Naive thymus-derived CD4-positive, alpha-beta T cell (primary cell): Measurements from ENCODE around the gene ABHD12. TPM values are rescaled to one million over a fixed set of nuclear protein-coding genes. Genes with fewer than 3 reads are reported as not detected.

Experiments
- ATAC-seq: fragments of 150-1000 bp; cut with Tn5 transposase; 2 replicates; pipeline ENCODE4 v1.10.0; 2021; ENCODE audit warnings: mild to moderate bottlenecking, moderate library complexity
- CTCF ChIA-PET: fragments of 350-600 bp; sonication (Branson Sonifier 250); formaldehyde crosslinking; loops from one replicate; lab custom pipeline; 2021; ENCODE audit warnings: antibody characterized with exemption; lab: Charles Lee
- POLR2A ChIA-PET: fragments of 350-600 bp; sonication (Branson Sonifier 250); formaldehyde crosslinking; loops from one replicate; lab custom pipeline; 2021; ENCODE audit warnings: antibody characterized with exemption, inconsistent platforms; lab: Charles Lee
- DNase-seq, 9 donors: peaks; one replicate each; pipeline versions ENCODE4 v3.0.0 to v3.0.0-alpha.2; 2020 to 2022; ENCODE audit warnings: mixed read lengths in 1 of 9
- H3K27ac ChIP-seq: one replicate; pipeline ENCODE4 v1.7.0; 2013; ENCODE audit warnings: mild to moderate bottlenecking, low read depth, low read length, moderate library complexity
- H3K27me3 ChIP-seq, 2 donors: one replicate each; pipeline ENCODE4 v1.7.0; 2013; ENCODE audit warnings: low read length in 2 of 2, mild to moderate bottlenecking in 2 of 2, moderate library complexity in 2 of 2; ENCODE audit not compliant: control insufficient read depth in 2 of 2, insufficient read depth in 2 of 2
- H3K36me3 ChIP-seq, 3 experiments: 1 replicate in 2 of 3; 2 replicates in 1 of 3; pipeline ENCODE4 v1.7.0; 2013; ENCODE audit warnings: low read length in 3 of 3, mild to moderate bottlenecking in 3 of 3, moderate library complexity in 1 of 3; ENCODE audit not compliant: insufficient read depth in 3 of 3, control insufficient read depth in 2 of 3
- H3K4me1 ChIP-seq, 2 donors: one replicate each; pipeline ENCODE4 v1.7.0; 2013; ENCODE audit warnings: low read length in 2 of 2, mild to moderate bottlenecking in 2 of 2, moderate library complexity in 1 of 2; ENCODE audit not compliant: control insufficient read depth in 2 of 2, insufficient read depth in 2 of 2
- H3K4me3 ChIP-seq: 2 replicates; pipeline ENCODE4 v1.7.0; 2013; ENCODE audit warnings: mild to moderate bottlenecking, low read length
- H3K9me3 ChIP-seq, 3 experiments: 1 replicate in 2 of 3; 2 replicates in 1 of 3; pipeline ENCODE4 v1.7.0; 2013; ENCODE audit warnings: low read length in 3 of 3; ENCODE audit not compliant: control insufficient read depth in 2 of 3
- H3K27ac Mint-ChIP-seq, 9 donors: one replicate each; pipeline ENCODE4 v1.8.0; 2020 to 2022; ENCODE audit warnings: mixed read lengths in 9 of 9, mild to moderate bottlenecking in 8 of 9, moderate library complexity in 5 of 9, inconsistent platforms in 2 of 9
- H3K27me3 Mint-ChIP-seq, 5 donors: one replicate each; pipeline ENCODE4 v1.8.0; 2021 to 2022; ENCODE audit warnings: mixed read lengths in 5 of 5, mild to moderate bottlenecking in 1 of 5
- H3K36me3 Mint-ChIP-seq, 5 donors: one replicate each; pipeline ENCODE4 v1.8.0; 2020 to 2022; ENCODE audit warnings: mixed read lengths in 5 of 5, mild to moderate bottlenecking in 3 of 5, inconsistent platforms in 1 of 5
- H3K4me1 Mint-ChIP-seq, 7 donors: one replicate each; pipeline ENCODE4 v1.8.0; 2020 to 2022; ENCODE audit warnings: mixed read lengths in 7 of 7, mild to moderate bottlenecking in 3 of 7, inconsistent platforms in 1 of 7
- H3K4me3 Mint-ChIP-seq, 10 donors: one replicate each; pipeline ENCODE4 v1.8.0; 2020 to 2022; ENCODE audit warnings: mild to moderate bottlenecking in 10 of 10, mixed read lengths in 10 of 10, moderate library complexity in 6 of 10, inconsistent platforms in 2 of 10
- H3K9me3 Mint-ChIP-seq, 11 donors: one replicate each; pipeline ENCODE4 v1.8.0; 2020 to 2022; ENCODE audit warnings: mixed read lengths in 11 of 11, mild to moderate bottlenecking in 4 of 11, inconsistent platforms in 1 of 11, moderate library complexity in 1 of 11
- intact Hi-C, 2 donors: fragments of 100-400 bp; cut with micrococcal nuclease; formaldehyde crosslinking; loops; one replicate each; pipeline ENCODE4 v1.15.1; 2023
- polyA plus RNA-seq, 2 donors: library from polyadenylated mRNA; unstranded; fragments of 300-500 nt; fragmentation: Illumina TruSeq; gene quantifications; one replicate each; pipeline ENCODE4 v1.2.3, GENCODE V29; 2021
- total RNA-seq, 6 experiments: library from RNA in 5 of 6; stranded (reverse) in 5 of 6; gene quantifications; 1 replicate in 5 of 6; 2 replicates in 1 of 6; pipeline ENCODE4 v1.2.3 and lab custom pipeline; 2021 to 2026

The ABHD12 gene
- total and polyA plus RNA-seq, 7 experiments from 2014 or later = 16.5 to 29.7 (median 24.1) TPM

DNA sequence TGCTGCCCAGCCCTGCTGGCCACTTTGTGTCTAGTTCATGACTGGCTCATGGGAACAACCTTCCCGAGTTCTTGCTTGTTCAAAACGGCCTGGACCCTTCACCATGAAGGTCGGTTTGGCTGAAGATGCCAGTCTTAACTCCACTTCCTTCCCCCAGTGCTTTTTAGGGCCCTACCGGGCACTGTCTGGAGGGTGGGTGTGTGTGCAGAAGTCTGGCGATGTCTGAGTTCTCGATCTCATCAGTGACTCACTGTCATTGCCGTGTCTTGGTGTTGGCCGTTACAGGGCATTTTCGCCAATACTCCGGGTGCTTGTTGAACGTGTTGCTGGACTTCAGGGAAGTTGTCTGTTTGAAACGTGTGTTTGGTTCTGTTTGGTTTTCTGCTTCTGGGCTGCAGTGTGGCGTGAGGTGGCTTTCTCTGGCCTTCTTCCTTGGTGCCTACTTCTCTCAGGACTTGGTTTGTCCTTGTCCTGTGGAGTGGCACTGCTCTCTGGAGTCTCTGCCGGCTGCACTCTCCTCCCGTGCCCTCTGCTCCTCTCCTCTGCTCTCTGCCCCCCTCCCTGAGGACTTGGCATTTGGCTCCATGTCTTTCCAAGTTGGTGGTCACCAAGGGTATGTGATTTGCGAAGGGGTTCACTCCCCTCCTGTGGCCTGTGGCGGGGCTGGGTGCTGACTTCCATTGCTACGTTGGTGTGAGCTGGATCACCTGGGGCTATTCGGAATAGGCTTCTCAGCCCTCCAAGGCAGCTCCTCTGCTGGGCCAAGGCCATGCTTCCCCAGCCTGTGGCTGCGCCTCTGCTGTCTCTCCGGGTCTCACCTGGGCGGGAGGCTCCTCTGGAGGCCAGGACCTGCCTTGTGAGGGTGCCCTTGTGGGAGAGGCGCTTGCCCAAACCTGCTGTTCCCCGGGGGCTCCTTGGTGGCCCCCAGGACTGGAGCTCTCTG lies 104.5 kb downstream of the ABHD12 start:
- intact Hi-C loops = no loop called here
- H3K27ac Mint-ChIP-seq = peak overlapping the region in 2 of 9 donors; percentile 16 to 39
- H3K4me1 ChIP-seq = no peaks in the 10 kb centered on the region
- H3K27me3 Mint-ChIP-seq = no peaks in the 10 kb centered on the region
- H3K4me1 Mint-ChIP-seq = peaks cover 0 to 6% (median 0%) of the 10 kb centered on the region in 7 donors
- DNase-seq (peak in 1 of 9 donors; percentile 17), ATAC-seq (no peak)
- H3K36me3 Mint-ChIP-seq = peaks cover 0 to 37% (median 8%) of the 10 kb centered on the region in 5 donors
- peaks cover 0 to 3% (median 0%) of the 10 kb centered on the region in 11 donors for H3K9me3 Mint-ChIP-seq
- H3K4me3 Mint-ChIP-seq = no peak overlapping the region
- H3K27ac ChIP-seq = no peak overlapping the region
- H3K4me3 ChIP-seq = no peak overlapping the region
- H3K9me3 ChIP-seq = no peaks in the 10 kb centered on the region
- no peaks in the 10 kb centered on the region for H3K27me3 ChIP-seq
- H3K36me3 ChIP-seq = peaks cover 0 to 97% (median 7%) of the 10 kb centered on the region in 3 experiments
- ChIA-PET CTCF (no interaction called here), POLR2A (interaction anchor here (1.0 kb wide), 1 partner anchor 25 kb away, joined by 4 read pairs; no protein-coding TSS in a partner anchor)

DNA sequence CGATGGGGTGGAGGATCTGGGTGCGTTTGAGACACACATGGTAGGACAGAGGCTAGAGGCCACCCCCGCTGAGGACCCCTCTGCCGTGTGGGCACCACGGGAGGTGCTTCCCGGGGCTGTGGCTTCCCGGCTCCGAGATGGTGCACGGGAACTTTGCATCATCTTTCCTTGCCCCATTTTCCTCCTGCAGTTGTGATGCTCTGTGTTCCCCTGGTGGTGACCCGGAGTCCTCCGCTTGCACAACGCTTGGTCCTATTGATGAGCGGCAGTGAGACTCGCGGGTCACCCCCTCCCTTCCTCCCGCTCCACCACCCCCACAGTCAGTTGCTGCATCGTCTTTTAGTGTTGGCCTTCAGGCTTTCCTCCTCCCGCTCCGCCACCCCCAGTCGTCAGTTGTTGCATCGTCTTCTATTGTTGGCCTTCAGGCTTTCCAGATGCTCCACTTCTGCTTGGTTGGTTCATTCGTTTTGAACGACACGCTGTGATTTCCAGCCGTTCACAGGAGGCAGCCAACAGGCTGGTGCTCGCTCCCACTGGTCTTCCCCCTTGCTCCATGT lies 105.5 kb downstream of the ABHD12 start:
- Histone ChIP-seq H3K4me1 (no peaks in the 10 kb centered on the region), H3K9me3 (no peaks in the 10 kb centered on the region), H3K4me3 (no peak overlapping the region), H3K27me3 (no peaks in the 10 kb centered on the region), H3K36me3 (peaks cover 0 to 97% (median 7%) of the 10 kb centered on the region in 3 experiments), H3K27ac (no peak overlapping the region)
- ChIA-PET CTCF (no interaction called here), POLR2A (no interaction called here)
- H3K27me3 Mint-ChIP-seq = no peaks in the 10 kb centered on the region
- peaks cover 0 to 3% (median 0%) of the 10 kb centered on the region in 11 donors for H3K9me3 Mint-ChIP-seq
- H3K4me1 Mint-ChIP-seq = peaks cover 0 to 6% (median 0%) of the 10 kb centered on the region in 7 donors
- H3K27ac Mint-ChIP-seq = peak overlapping the region in 2 of 9 donors; percentile 21 to 39
- peaks cover 0 to 42% (median 8%) of the 10 kb centered on the region in 5 donors for H3K36me3 Mint-ChIP-seq
- ATAC-seq (no peak), DNase-seq (no peak)
- H3K4me3 Mint-ChIP-seq = no peak overlapping the region
- intact Hi-C loops = no loop called here

DNA sequence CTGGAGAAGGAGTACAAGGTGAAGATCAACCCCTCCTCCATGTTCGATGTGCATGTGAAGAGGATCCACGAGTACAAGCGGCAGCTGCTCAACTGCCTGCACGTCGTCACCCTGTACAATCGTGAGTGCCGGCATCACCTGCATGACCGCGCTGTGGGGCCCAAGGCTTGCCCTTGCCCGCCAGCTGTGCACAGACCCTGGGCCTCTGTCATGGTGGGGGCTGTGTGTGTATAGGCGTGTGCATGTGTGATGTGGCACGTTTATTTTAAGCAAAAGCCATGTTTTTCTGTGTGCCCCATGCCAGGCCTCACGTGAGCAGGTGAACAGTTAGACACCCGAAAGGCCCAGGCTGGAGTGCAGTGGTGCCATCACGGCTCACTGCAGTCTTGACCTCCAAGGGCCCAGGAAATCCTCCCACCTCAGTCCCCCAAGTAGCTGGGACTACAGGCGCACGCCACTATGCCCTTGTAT lies 106.5 kb downstream of the ABHD12 start:
- Histone ChIP-seq H3K27ac (no peak overlapping the region), H3K4me3 (no peak overlapping the region), H3K4me1 (no peaks in the 10 kb centered on the region), H3K9me3 (no peaks in the 10 kb centered on the region), H3K36me3 (peaks cover 0 to 95% (median 7%) of the 10 kb centered on the region in 3 experiments), H3K27me3 (no peaks in the 10 kb centered on the region)
- Mint-ChIP-seq H3K27me3 (no peaks in the 10 kb centered on the region), H3K9me3 (no peaks in the 10 kb centered on the region), H3K4me3 (no peak overlapping the region), H3K27ac (no peak overlapping the region), H3K36me3 (peaks cover 0 to 41% (median 8%) of the 10 kb centered on the region in 5 donors), H3K4me1 (peaks cover 0 to 6% (median 0%) of the 10 kb centered on the region in 7 donors)
- POLR2A ChIA-PET = no interaction called here
- DNase-seq (no peak), ATAC-seq (no peak)
- CTCF ChIA-PET = no interaction called here
- intact Hi-C loops = no loop called here

DNA sequence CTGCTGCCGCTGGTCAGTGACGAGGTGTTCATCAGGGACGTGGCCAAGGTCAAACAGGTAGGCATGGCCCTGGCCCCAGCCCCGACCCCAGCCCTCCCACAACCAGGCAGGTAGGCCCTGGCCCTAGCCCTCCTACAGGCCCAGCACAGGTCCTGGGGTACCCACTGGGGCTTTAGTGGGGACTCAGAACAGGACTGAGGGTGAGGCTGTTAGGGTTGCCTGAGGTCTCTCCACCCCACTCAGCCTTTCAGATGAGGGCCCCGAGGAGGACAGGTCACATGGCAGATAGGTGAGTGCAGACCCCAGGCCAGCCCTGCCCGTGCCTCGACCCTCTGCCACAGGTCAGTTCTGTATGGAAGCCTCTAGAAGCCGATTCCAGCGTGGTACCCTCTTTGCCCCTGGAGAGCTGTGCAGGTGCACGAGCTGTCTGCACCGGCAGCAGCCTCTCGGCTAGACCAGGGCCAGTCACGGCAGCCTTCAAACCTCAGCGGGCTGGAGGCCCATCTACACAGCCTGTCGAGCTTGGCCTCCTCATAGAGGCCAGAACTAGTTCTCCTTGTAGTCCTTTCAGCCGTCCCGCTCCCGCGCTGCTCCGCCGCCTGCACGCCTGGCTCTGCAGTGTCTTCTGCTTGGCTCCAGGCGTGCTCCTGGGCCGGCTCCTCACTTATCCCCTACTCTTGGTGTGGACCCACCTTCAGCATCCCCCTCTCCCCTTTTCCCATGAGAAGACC lies 107.2 kb downstream of the ABHD12 start:
- no peaks in the 10 kb centered on the region for H3K4me1 ChIP-seq

DNA sequence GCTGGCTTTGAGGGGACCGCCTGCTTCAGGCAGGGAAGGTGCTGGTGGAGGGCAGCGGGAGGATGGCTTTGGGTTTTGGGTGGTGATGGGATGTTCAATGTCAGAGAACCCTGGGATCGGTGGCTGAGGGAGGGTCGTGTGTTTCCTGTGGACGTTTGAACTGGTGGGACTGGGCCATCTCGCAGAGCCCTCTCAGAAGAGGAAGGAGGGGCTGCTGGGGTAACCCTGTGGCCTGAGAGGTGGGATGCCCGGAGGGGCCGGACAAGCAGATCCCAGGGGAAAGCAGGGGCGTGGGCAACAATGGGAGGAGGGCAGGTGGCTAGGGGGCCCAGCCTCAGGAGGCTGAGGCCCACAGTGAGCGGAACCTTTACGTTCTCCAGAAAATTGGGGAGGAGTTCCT lies 107.8 kb downstream of the ABHD12 start:
- Histone ChIP-seq H3K4me3 (no peak overlapping the region), H3K27me3 (no peaks in the 10 kb centered on the region), H3K9me3 (no peaks in the 10 kb centered on the region), H3K27ac (peak overlapping the region; percentile 35), H3K4me1 (no peaks in the 10 kb centered on the region), H3K36me3 (peaks cover 0 to 95% (median 7%) of the 10 kb centered on the region in 3 experiments)
- Mint-ChIP-seq H3K36me3 (peaks cover 0 to 41% (median 8%) of the 10 kb centered on the region in 5 donors), H3K9me3 (no peaks in the 10 kb centered on the region), H3K27me3 (no peaks in the 10 kb centered on the region), H3K27ac (peak overlapping the region in 5 of 9 donors; percentile 70 to 94 (median 83)), H3K4me3 (no peak overlapping the region), H3K4me1 (peaks cover 0 to 6% (median 0%) of the 10 kb centered on the region in 7 donors)
- ATAC-seq (no peak), DNase-seq (no peak)
- POLR2A ChIA-PET = no interaction called here
- intact Hi-C loops = no loop called here
- CTCF ChIA-PET = no interaction called here

More for the DNA sequence above, 107.2 kb downstream of the ABHD12 start:
- no peaks in the 10 kb centered on the region for H3K9me3 ChIP-seq
- Mint-ChIP-seq H3K36me3 (peaks cover 0 to 41% (median 8%) of the 10 kb centered on the region in 5 donors), H3K27me3 (no peaks in the 10 kb centered on the region), H3K9me3 (no peaks in the 10 kb centered on the region), H3K4me1 (peaks cover 0 to 6% (median 0%) of the 10 kb centered on the region in 7 donors), H3K4me3 (no peak overlapping the region), H3K27ac (peak overlapping the region in 2 of 9 donors; percentile 41 to 57)
- H3K27me3 ChIP-seq = no peaks in the 10 kb centered on the region
- H3K36me3 ChIP-seq = peaks cover 0 to 95% (median 7%) of the 10 kb centered on the region in 3 experiments
- H3K27ac ChIP-seq = no peak overlapping the region
- no peak overlapping the region for H3K4me3 ChIP-seq
- DNase-seq = no peak
- CTCF ChIA-PET = no interaction called here
- POLR2A ChIA-PET = no interaction called here
- intact Hi-C loops = no loop called here
- peak; percentile 4 for ATAC-seq

DNA sequence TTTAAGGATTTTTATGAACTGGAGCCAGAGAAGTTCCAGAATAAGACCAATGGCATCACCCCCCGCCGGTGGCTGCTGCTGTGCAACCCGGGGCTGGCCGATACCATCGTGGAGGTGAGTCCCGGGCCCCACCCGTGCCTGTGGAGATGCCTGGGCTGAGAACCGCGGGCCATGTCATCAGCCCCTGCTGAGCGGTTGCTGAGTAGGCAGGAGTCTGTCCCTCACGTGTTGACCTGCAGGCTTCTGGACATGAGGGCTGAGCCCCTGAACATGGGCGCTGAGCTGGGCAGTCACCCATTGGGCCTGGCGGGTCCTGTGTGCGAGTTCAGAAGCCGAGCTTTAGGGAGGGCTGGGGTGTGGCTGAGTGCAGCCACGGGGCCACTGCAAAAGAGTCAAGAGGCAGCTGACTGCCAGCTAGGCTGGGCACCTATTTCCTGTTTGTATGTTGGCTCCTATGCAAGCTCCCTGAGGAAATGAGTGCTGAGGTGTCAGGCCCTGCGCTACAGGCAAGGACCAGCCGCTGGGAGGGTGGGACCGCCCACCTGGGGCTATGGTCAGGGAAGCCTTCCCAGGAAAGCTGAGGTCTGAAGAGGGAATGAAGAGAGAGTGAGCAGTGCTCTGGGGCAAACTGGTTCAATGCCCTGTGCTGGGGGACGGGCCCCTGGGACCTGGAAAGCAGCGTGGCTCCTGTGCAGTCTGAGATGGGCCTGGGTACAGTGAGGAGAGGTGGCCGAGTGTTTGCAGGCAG lies 108.4 kb downstream of the ABHD12 start:
- Mint-ChIP-seq H3K4me3 (peak overlapping the region in 2 of 10 donors; percentile 22 to 54), H3K36me3 (peaks cover 0 to 41% (median 8%) of the 10 kb centered on the region in 5 donors), H3K9me3 (no peaks in the 10 kb centered on the region), H3K27me3 (no peaks in the 10 kb centered on the region), H3K27ac (peak overlapping the region in 6 of 9 donors; percentile 70 to 95 (median 86)), H3K4me1 (peaks cover 0 to 6% (median 0%) of the 10 kb centered on the region in 7 donors)
- intact Hi-C loops = no loop called here
- Histone ChIP-seq H3K4me3 (no peak overlapping the region), H3K27me3 (no peaks in the 10 kb centered on the region), H3K4me1 (no peaks in the 10 kb centered on the region), H3K36me3 (peaks cover 0 to 95% (median 7%) of the 10 kb centered on the region in 3 experiments), H3K9me3 (no peaks in the 10 kb centered on the region), H3K27ac (peak overlapping the region; percentile 35)
- ChIA-PET POLR2A (no interaction called here), CTCF (no interaction called here)
- no peak for DNase-seq
- ATAC-seq = no peak
